Measurements from ENCODE around the gene SPO11.

Gene SPO11, protein sequence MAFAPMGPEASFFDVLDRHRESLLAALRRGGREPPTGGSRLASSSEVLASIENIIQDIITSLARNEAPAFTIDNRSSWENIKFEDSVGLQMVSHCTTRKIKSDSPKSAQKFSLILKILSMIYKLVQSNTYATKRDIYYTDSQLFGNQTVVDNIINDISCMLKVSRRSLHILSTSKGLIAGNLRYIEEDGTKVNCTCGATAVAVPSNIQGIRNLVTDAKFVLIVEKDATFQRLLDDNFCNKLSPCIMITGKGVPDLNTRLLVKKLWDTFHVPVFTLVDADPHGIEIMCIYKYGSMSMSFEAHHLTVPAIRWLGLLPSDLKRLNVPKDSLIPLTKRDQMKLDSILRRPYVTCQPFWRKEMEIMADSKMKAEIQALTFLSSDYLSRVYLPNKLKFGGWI

DNA sequence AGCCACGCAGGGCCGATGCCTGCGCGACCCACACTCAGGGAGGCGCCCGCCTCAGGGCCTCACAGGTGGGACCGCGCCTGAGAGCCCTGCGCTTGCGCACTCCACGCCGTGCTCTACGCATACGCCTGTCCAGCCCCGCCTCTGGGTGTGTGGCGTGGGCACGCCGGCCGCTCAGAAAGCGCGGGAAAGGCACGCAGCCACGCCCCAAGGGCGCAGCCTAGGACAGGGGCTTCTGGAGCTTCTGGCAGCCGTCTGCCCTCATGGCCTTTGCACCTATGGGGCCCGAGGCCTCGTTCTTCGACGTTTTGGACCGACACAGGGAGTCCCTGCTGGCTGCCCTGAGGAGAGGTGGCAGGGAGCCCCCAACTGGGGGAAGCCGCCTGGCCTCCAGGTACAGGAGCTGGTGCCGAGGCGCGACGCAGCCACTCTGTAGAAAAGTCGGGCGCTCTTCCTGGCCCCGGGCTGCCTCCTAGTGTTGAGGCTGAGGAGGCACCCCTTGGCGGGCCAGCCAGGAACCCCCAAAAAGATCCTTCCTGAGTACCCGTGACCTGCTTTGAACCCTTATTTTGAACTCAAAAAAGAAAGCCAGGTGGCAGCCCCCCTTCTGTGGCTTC lies at the start of gene SPO11:
Gene SPO11, plus strand, starts transcription at position 196 of the 614 bp plus-strand sequence. Its CDS starts 65 bp downstream, at position 261.
- DNase-seq (ENCODE audit: low spot score): peak; percentile 73

DNA sequence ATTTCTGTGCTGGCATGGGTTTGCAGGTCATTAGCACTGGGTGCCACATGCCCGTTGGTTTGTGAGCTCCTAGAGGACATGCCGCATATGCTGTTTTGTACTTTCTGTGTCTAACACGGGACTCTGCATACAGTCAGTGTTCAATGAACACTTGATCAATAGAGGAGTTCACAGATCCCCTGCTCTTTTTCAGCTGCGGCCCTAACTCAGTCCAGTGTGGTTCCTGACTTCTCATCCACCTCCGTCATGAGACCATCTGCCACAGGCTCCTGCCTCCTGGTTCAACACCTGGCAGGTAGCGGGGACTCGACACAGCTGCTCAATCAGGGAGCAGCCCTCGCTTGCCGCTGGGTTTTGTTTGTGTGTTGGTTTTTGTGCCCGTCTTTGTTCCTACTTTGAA lies 49.4 kb upstream of the SPO11 start:
- no peak for DNase-seq (ENCODE audit: low spot score)

DNA sequence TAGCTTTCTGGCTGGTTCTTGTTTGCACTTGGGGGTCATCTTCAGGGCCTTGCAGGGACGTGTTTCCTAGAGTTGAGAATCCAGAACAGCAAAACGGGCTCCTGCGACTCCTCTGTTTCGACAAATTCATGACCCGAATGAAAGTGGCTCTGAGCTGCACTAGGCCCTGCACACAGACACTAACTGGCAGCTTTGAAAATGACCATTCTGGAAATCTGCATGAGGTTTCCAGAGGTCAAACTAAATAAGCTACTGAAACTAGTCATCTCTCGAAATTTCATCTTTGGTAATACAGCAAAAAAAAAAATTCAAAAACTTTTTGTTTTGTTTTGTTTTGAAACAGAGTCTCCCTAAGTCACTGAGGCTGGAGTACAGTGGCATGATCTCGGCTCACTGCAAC lies 47.7 kb upstream of the SPO11 start:
- DNase-seq (ENCODE audit: low spot score): no peak

DNA sequence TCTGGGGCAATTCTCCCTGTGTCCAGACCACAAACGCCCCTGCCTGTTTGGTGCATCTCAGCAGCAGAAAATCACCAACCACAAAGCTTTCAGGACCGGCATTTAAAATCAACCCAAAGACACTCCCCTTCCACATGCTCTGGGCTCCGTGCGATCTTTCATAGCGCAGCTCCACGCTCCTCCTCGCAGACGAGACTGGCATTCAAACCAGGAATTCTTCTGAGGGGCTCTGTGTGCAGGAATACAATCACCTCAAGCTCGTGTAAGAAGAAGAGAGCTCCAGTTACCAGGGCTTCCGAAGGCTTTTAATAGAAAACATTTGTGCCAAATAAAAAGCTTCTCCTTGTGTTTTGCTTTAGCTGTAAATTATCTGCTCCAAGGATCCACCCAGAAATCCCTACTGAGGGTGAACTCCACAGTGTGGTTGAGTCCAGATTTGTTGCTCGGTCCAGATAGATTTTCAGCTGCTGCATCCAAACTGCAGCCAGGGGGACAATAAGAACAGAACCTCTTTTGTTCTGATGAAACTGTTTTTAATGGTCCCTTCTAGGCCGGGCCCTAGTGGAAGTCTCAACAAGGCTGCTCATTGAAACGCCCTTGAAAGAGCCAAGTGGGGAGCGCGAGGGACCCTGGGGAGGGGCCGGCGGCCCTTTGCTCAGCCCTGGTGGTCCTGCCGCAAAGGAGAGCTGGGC lies 46.8 kb upstream of the SPO11 start:
- DNase-seq (ENCODE audit: low spot score): no peak

DNA sequence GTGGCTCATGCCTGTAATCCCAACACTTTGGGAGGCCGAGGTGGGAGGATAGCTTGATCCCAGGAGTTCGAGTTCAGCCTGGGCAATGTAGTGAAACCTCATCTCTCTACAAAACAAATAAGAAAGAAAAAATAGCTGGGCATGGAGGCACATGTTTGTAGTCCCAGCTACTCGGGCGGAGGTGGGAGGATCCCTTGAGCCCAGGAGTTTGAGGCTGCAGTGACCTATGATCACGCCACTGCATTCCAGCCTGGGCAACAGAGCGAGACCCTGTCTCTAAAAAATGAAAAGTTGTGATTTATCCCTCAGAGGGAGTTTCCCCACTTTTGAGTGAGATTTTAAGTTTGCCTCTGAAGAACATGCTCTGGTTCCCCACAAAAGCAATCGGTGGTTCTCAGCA lies 45.7 kb upstream of the SPO11 start:
- DNase-seq (ENCODE audit: low spot score): no peak

DNA sequence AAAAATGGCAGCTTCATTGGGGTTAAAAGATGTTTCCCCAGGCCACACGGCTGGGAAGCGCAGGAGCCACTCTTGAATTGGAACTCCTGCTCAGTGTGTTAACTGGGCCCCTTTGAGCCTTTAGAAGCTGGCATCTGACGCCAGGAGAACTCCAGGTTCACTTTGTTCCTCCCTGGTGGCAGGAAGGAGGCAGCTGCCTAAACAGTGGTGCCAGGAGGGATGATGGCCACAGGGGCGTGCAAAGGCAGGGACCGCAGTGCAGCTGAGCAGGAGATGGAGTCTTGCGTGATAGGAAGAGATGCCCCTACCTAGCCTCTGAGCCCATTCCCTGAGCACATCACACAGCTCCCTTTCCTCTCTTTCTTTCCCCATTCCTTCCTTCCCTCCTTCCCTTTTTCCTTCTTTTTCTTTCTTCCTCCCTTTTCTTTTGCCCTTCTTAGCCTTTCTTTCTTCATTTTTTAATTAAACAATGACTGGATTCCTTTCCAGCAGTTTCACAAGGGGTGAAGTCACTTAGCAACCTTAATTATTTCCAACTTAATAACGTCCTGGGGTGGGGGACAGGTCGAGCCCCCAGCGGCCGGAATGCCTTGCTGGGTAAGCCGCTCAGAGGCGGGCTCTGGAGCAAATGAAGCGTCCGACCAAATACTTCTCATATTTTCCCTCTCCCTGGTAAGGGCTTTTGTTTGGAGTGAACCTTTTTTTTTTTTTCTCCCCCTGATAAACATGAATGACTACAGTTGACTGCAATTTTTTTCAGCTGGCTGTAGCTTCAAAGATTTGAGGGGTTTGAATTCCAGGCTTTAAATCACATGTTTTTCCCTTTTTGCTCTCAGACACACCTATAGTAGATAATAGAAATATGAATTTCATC lies 42.4 kb upstream of the SPO11 start:
- no peak for DNase-seq (ENCODE audit: low spot score)

DNA sequence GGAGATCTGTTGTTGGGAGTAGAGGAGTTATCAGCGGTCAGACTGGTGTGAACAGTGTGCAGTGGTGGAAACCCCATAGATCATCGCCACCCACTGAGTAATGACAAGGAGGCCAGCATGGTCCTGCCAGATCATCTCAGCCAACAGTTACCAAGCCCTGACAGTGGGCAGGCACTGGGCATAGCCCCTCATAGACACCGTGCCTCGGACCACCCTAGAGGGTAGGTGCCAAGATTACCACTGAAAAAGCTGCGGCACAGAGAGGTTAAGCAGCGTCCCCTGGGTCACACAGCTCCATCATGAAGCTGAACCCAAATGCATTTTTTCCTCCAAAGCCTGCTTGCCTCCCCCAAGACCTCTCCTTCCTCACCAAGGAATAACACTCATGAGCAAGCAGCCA lies 41.7 kb upstream of the SPO11 start:
- DNase-seq (ENCODE audit: low spot score): no peak

DNA sequence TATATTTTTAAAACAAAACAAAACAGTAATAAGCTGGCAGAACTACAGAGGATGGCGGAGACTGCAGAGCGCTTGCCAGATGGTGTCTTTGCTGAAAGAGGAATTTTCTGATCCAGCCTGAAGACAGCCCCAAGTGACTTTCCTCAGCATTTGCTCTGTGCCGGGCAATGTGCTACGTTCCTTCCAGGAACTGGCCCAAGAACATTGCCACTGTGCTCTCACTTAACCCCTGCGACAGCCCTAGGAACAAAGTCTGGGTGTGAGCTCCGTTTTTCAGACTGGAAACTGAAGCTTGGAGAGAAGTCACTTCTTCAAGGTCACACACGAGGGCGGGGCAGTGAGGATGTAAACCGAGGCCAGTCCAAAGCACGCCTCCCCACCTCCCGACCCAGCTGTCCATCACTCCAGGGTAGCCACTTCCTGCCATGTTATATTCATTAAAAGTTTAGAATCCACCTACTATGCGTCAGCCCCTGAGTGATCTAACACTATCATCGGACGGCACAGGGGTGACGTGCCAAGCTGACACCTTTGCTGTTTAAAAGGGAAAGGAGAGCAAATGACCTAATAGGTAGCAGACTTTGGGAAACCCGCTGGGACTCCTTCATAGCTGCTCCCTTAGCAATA lies 40.8 kb upstream of the SPO11 start:
- no peak for DNase-seq (ENCODE audit: low spot score)

DNA sequence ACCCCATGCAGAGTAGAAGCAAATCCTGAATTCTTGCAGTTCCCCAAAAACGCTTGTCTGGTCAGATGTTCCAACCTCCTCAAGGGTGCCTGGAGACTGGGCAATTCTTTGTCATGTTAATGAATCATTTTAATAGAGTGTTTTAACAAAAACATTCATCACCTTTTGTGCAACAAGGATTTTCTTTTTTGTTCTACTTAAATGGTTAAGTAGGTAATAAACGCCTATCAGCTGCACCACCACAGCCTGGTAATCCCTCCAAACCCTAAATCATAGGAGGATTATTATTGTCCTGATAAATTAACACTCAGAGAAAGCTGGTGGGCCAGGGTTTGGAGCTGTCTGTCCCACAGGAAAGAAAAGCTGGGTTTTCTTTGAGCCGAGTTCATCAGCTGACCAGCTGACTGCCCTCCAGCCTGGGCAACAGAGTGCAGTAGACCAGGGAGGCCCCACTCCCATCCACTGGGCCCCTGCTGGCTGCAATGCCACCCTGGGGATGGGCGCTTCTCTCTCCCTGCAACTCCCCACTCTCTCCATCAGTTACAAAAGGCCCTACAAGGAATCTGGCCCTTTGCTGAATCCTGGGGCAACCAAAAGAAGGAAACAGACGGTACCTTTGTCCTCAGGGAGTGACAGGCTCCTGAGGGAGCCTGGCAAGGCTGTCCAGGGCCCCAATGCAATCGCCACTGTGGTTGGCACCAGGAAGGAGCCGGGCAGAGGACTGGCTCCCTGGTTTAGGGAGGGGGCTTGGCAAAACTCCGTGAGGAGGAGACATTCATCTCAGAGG lies 40.0 kb upstream of the SPO11 start:
- DNase-seq (ENCODE audit: low spot score): no peak

DNA sequence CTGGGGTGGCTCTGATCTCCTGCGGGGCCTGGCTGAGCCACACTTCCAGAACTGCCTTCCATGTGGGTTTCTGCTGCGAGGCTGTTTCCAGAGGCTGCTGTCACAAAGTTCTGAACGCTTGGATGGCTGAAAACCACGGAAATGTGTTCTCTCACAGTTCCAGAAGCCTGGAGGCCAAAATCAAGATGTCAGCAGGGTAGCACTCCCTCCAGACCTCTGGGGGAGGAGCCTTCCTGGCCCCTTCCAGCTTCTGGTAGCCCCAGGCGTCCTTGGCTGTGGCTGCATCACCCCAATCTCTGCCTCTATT lies 39.5 kb upstream of the SPO11 start:
- no peak for DNase-seq (ENCODE audit: low spot score)

DNA sequence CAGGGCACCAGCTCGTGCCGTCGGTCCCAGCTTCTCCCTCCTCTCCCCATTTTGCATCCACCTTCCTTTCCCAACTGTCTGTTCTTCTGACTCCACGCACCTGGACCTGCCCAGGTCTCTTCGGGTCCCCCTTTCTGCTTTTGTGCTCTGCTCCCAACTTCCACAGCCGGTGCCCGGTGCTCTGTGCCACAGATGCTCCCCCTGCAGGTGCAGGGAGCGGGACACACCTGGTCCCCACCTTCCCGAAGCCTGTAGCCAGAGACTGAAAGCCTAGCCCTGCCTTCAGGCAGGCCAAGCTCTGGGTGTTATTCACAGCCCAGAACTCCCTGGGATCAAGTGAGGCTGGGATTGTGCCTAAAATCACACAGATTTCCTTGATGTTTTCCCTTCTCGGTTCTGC lies 38.6 kb upstream of the SPO11 start:
- peak; percentile 61 for DNase-seq (ENCODE audit: low spot score)

DNA sequence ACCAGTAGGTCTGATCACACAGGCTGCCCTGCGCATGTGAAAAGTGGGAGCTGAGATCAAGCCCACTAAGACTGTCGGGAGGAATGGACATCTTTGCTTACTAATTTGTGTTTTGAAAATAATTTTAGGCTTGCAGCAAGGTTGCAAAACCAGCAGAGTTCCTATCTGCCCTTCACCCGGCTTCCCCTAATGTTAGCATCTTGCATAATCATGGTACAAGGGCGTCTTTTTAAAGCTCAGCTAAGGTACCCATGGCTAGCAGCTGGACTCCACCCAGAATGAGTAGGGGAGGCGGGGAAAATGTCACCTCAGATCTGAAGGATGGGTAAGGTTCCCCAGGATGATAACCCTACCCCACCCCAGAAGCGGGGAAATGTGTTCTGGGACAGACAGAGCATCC lies 37.9 kb upstream of the SPO11 start:
- no peak for DNase-seq (ENCODE audit: low spot score)

DNA sequence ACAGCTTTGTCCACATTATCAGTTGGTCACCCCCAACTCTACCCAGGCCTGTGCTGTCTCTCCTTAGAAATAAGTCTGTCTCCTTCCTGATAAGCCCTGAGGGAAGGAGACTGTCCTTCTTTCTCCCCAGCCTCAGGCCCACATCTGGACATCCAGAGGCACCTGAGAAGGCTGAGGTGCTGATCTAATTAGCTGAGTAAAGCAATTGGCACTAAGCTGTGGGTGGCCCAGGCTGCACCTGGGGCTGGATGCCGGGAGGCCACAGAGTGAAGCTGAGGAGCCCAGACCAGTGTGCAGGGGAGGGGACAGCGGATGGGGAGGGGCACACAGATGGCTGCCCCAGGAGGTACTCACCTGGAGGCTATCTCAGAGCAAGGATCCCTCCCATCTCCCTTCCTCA lies 37.0 kb upstream of the SPO11 start:
- DNase-seq (ENCODE audit: low spot score): no peak

DNA sequence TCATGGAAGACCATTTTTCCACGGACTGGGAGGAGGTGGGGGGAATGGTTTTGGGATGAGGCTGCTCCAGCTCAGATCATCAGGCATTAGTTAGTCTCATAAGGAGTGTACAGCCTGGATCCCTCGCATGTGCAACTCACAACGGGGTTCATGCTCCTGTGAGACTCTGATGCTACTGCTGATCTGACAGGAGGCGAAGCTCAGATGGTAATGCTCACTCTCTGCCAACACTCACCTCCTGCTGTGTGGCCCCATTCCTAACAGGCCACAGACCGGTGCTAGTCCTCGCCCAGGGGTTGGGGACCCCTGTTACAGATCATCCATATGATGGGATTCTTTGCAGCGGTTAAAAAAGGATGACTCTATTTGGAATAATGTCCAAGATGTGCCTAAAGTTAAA lies 35.6 kb upstream of the SPO11 start:
- DNase-seq (ENCODE audit: low spot score): no peak

DNA sequence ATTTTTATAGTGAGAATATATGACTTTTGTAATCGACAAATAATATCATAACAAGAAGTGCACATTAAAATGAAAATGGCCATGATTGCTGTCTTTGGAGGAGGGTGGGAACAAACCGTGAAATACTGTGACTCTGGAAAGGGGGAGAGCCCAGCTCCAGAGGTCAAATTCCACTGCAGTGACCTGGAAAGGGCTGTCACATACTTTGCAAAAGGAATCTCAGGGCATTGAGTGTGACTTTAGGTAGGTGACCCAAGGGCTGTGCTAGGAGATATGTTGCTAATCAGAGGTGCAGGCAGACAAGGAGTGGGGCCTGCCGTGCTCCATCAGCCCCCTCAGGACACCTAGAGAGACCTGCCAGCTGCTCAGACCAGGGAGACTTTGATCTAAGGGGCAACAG lies 35.1 kb upstream of the SPO11 start:
- DNase-seq (ENCODE audit: low spot score): no peak

DNA sequence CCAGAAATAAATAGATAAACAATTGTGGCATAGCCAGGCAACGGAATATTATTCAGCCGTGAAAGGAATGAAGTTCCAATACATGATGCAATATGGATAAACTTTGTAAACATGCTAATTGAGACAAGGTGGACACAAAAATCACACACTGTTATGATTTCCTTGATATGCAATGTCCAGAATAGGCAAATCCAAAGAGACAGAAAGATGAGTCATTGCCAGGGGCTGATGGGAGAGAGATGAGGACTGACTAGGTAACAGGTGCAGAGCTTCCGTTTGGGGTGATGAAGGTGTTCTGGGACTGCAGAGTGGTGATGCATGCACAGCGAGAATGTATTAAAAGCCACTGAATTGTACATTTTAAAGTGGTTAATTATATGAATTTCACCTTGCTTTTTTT lies 31.1 kb upstream of the SPO11 start:
- no peak for DNase-seq (ENCODE audit: low spot score)

DNA sequence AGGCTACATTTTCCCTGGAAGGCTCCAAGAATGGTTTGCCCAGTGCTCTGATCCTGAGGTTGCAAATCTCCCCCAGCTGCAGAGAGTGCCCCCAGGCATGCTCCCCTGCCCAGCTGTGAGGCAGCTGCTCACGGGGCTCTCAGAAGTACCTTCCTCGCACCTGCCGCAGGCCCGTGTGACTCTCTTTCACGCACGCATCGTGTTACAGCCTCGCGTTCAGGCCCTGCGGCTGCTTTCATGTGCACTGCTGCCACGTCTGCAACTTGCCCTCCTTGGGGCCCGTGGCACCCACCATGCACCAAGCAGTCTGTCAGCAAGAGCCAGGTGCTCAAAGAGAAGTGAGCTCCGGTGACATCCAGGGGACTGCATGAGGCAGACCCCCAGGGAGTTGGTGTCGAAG lies 28.6 kb upstream of the SPO11 start:
- DNase-seq (ENCODE audit: low spot score): no peak

DNA sequence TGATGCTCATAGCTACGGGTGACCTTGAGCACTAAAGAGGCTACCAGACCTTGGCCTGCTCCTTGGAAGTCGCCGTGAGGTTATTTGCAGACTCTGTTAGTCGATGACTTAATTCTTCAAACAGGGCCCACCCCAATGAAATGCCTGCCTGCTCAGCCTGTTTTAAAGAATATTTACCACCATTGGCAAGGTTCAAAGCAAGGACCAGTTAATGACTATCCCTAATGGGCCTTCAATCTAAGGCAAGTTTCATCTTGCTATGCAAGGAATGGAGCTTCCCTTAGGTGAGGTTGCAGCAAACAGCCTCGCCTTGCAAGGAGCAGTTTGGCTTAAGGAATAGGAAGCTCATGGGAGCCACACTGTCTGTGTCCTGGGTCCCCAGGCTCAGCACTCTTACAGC lies 22.9 kb upstream of the SPO11 start:
- no peak for DNase-seq (ENCODE audit: low spot score)

DNA sequence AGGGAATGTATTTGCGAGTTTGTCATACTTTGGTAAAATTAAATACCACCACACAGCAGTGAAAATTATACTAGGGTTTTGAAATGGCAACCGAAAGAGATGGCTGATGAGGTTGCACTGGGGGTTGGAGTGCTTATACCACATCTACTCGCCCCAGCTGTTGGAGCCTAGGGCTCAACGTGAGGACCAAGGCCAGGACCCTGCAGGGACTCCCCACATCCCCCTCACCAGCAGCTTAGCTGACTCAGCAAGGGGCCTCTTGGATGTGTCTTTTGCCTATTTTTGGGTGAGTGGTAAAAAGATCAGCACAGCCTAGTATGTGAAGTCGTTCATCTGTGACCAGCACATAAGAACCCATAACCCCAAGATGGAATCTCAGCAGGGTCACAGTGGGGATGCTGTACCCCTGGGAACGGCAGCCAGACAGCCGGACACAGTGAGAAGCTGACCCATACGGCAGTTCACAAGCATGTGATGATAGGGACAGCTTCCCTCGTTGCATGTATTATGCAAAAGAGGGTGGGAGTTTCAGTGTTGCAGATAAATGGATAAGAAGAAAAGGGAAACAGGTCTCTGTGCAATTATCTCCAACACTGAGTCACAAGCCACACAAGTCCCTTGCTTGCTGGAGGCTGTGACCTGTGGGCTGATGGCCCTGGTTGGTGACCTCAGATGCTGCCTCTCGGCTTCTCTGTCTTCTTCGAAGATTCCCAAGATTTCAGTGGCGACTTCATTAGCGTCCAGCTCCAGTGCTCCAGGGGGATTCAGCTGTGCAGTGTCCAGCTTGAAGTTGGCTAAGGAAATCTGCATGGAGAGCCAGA lies 20.9 kb upstream of the SPO11 start:
- DNase-seq (ENCODE audit: low spot score): no peak

DNA sequence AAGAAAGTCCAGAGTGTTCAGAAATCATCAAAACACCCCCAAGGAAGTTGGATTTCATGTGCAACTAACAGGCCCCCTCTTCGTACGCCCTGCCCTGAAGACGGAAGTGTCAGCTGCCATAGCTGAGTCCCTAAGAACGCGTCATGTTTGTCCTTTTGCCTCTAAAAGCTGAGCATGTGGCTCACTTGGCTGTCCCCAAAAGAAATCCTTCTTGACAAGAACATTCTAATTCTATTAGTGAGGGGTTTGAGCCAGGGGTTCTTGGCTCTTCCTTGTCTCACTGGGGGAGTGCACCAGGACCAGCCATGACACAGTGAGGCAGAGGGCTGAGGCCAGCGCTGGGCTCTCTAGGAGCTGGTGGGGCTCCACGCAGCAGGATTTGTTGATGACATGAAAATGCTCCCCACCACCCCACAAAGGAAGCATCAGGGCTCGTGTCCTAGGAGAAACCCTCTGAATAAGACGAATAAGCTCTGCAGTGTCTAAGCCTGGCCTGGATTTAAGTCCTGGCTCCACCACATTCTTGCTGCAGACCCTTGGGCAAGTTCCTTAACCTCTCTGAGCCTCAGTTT lies 20.0 kb upstream of the SPO11 start:
- no peak for DNase-seq (ENCODE audit: low spot score)
